H1 (cell line): ENCODE results near the gene FAIM2. TPM values are rescaled to one million over a fixed set of nuclear protein-coding genes. Genes with fewer than 3 reads are reported as not detected.
"Not testable (repeated sequence)": the region's sequence is repeated elsewhere in the genome, so short reads cannot be mapped to it uniquely, and the experiment has no call there.

Source experiments
- CTCF ChIA-PET: fragments of 300-600 bp; sonication (Branson Sonifier 250); formaldehyde crosslinking; loops from one replicate; lab custom pipeline; 2021; ENCODE audit not compliant: partially characterized antibody; lab: Charles Lee
- POLR2A ChIA-PET: fragments of 300-600 bp; sonication (Branson Sonifier 250); formaldehyde crosslinking; loops from one replicate; lab custom pipeline; 2021; ENCODE audit warnings: inconsistent platforms; ENCODE audit not compliant: partially characterized antibody; lab: Charles Lee
- DNase-seq, 2 experiments: peaks; one replicate each; pipeline versions ENCODE4 v3.0.0 to v3.0.0-alpha.2; 2010 to 2022; ENCODE audit warnings: low spot score in 2 of 2, low read depth in 1 of 2, mixed read lengths in 1 of 2
- FAIRE-seq: peaks from 2 replicates; lab custom pipeline; 2011; peaks lifted over from hg19 to GRCh38; lab: Jason Lieb, UNC
- H2AFZ ChIP-seq: 2 replicates; pipeline ENCODE4 v1.8.1; 2012; ENCODE audit warnings: low read length, inconsistent platforms
- H2AK5ac ChIP-seq: 2 replicates; pipeline ENCODE4 v1.6.1; 2013; ENCODE audit warnings: low read depth, low read length
- H2BK120ac ChIP-seq: replicated peaks from 2 replicates; pipeline ENCODE3; 2013; ENCODE audit warnings: low read depth, low read length, inconsistent platforms
- H2BK12ac ChIP-seq: 2 replicates; pipeline ENCODE4 v1.6.1; 2013; ENCODE audit warnings: low read depth, low read length
- H2BK15ac ChIP-seq: 2 replicates; pipeline ENCODE4 v1.6.1; 2013; ENCODE audit warnings: low read length
- H2BK20ac ChIP-seq: 2 replicates; pipeline ENCODE4 v1.6.1; 2013; ENCODE audit warnings: low read length
- H2BK5ac ChIP-seq: 2 replicates; pipeline ENCODE4 v1.6.1; 2013; ENCODE audit warnings: low read depth, low read length
- H3K14ac ChIP-seq: 2 replicates; pipeline ENCODE4 v1.6.1; 2013; ENCODE audit warnings: inconsistent platforms; ENCODE audit not compliant: insufficient read length
- H3K18ac ChIP-seq: 2 replicates; pipeline ENCODE4 v1.6.1; 2013; ENCODE audit warnings: low read length; ENCODE audit errors: extremely low read depth
- H3K23ac ChIP-seq: 2 replicates; pipeline ENCODE4 v1.6.1; 2013; ENCODE audit warnings: inconsistent platforms; ENCODE audit not compliant: insufficient read length
- H3K23me2 ChIP-seq: 2 replicates; pipeline ENCODE4 v1.6.1; 2013; ENCODE audit warnings: low read depth, low read length
- H3K27ac ChIP-seq: 2 replicates; pipeline ENCODE4 v1.6.1; 2011; ENCODE audit warnings: low read depth, low read length, inconsistent platforms
- H3K27me3 ChIP-seq, 4 experiments: replicated peaks in 1 of 4; 1 replicate in 1 of 4; 2 replicates in 3 of 4; pipeline versions ENCODE4 v1.6.1 to v1.8.1; 2011 to 2013; ENCODE audit warnings: low read length in 3 of 4, mild to moderate bottlenecking in 3 of 4, inconsistent platforms in 2 of 4, mixed read lengths in 2 of 4, moderate library complexity in 1 of 4; ENCODE audit not compliant: control insufficient read depth in 3 of 4, insufficient read depth in 3 of 4; ENCODE audit errors: extremely low read depth in 1 of 4
- H3K36me3 ChIP-seq, 4 experiments: 2 replicates each; pipeline versions ENCODE4 v1.6.1 to v1.8.1; 2011 to 2013; ENCODE audit warnings: mild to moderate bottlenecking in 4 of 4, low read length in 3 of 4, moderate library complexity in 2 of 4, control low read depth in 1 of 4, inconsistent platforms in 1 of 4; ENCODE audit not compliant: insufficient read depth in 4 of 4, control insufficient read depth in 2 of 4
- H3K4ac ChIP-seq: replicated peaks from 2 replicates; pipeline ENCODE3; 2013; ENCODE audit warnings: low read length, low read depth, mixed read lengths, inconsistent platforms; ENCODE audit not compliant: insufficient read length
- H3K4me1 ChIP-seq, 4 experiments: replicated peaks in 1 of 4; 1 replicate in 1 of 4; 2 replicates in 3 of 4; pipeline versions ENCODE4 v1.6.1 to v1.8.1; 2011 to 2013; ENCODE audit warnings: low read length in 3 of 4, inconsistent platforms in 2 of 4, mixed read lengths in 1 of 4; ENCODE audit not compliant: insufficient read depth in 4 of 4, control insufficient read depth in 3 of 4
- H3K4me2 ChIP-seq, 2 experiments: 2 replicates each; pipeline versions ENCODE4 v1.6.1 to v1.8.1; 2011 to 2013; ENCODE audit warnings: low read depth in 2 of 2, low read length in 2 of 2, control low read depth in 1 of 2, inconsistent platforms in 1 of 2, mild to moderate bottlenecking in 1 of 2; ENCODE audit not compliant: insufficient read depth in 1 of 2
- H3K4me3 ChIP-seq, 4 experiments: fragments of 200-600, 300-600 bp in 1 of 4; sonication (generic), shearing (Covaris generic), sonication (Bioruptor Twin) in 1 of 4; 2 replicates each; pipeline versions ENCODE4 v1.5.1 to v1.8.1; 2011 to 2016; ENCODE audit warnings: low read length in 4 of 4, low read depth in 3 of 4, control low read depth in 2 of 4, inconsistent platforms in 2 of 4, mild to moderate bottlenecking in 2 of 4, mixed read lengths in 1 of 4, moderate library complexity in 1 of 4; ENCODE audit not compliant: insufficient read depth in 2 of 4; ENCODE audit errors: extremely low read depth in 1 of 4
- H3K56ac ChIP-seq: replicated peaks from 2 replicates; pipeline ENCODE3; 2013; ENCODE audit warnings: low read depth, mild to moderate bottlenecking, mixed read lengths, low read length, inconsistent platforms; ENCODE audit not compliant: insufficient read length
- H3K79me1 ChIP-seq: 2 replicates; pipeline ENCODE4 v1.6.1; 2013; ENCODE audit warnings: low read depth, low read length, control low read depth
- H3K79me2 ChIP-seq, 2 experiments: 2 replicates each; pipeline versions ENCODE4 v1.6.1 to v1.8.1; 2012 to 2013; ENCODE audit warnings: low read length in 2 of 2, mild to moderate bottlenecking in 2 of 2, inconsistent platforms in 1 of 2; ENCODE audit not compliant: insufficient read depth in 2 of 2, control insufficient read depth in 1 of 2
- H3K9ac ChIP-seq, 4 experiments: replicated peaks in 1 of 4; 1 replicate in 1 of 4; 2 replicates in 3 of 4; pipeline versions ENCODE4 v1.6.1 to v1.8.1; 2011 to 2013; ENCODE audit warnings: low read depth in 3 of 4, low read length in 3 of 4, control low read depth in 2 of 4, mild to moderate bottlenecking in 2 of 4, moderate library complexity in 2 of 4, inconsistent platforms in 1 of 4; ENCODE audit errors: extremely low read depth in 1 of 4
- H3K9me3 ChIP-seq, 2 experiments: 2 replicates each; pipeline versions ENCODE4 v1.6.1 to v1.8.1; 2012 to 2013; ENCODE audit warnings: mild to moderate bottlenecking in 2 of 2, moderate library complexity in 2 of 2, control low read depth in 1 of 2, inconsistent platforms in 1 of 2, low read depth in 1 of 2, low read length in 1 of 2, mixed read lengths in 1 of 2; ENCODE audit not compliant: insufficient read depth in 2 of 2
- H4K20me1 ChIP-seq, 2 experiments: replicated peaks in 1 of 2; 2 replicates each; pipeline versions ENCODE3 to v1.8.1; 2011 to 2013; ENCODE audit warnings: inconsistent platforms in 2 of 2, low read length in 2 of 2, mild to moderate bottlenecking in 1 of 2; ENCODE audit not compliant: insufficient read depth in 2 of 2, control insufficient read depth in 1 of 2
- H4K5ac ChIP-seq: 2 replicates; pipeline ENCODE4 v1.6.1; 2013; ENCODE audit warnings: low read length, low read depth, mixed read lengths, inconsistent platforms; ENCODE audit not compliant: insufficient read length
- H4K8ac ChIP-seq: 2 replicates; pipeline ENCODE4 v1.8.0; 2013; ENCODE audit warnings: mild to moderate bottlenecking, moderate library complexity, low read length, inconsistent platforms; ENCODE audit not compliant: insufficient read depth; ENCODE audit errors: extremely low read depth
- H4K91ac ChIP-seq: replicated peaks from 2 replicates; pipeline ENCODE3; 2013; ENCODE audit warnings: low read length, mixed read lengths, inconsistent platforms; ENCODE audit not compliant: insufficient read length
- WGBS, 2 experiments: shearing (Covaris generic) in 1 of 2; methylation state at CpG; one replicate each; pipeline versions ENCODE4 v1.1.6 to v1.1.7; 2013 to 2015; ENCODE audit warnings: low lambda C conversion rate in 2 of 2, mixed read lengths in 2 of 2, inconsistent platforms in 1 of 2, low coverage in 1 of 2, missing lambda C conversion rate in 1 of 2; ENCODE audit not compliant: insufficient replicate concordance in 2 of 2, insufficient coverage in 1 of 2, insufficient read length in 1 of 2; ENCODE audit errors: extremely low coverage in 1 of 2, missing lambda C conversion rate in 1 of 2; 5-methylcytosine and 5-hydroxymethylcytosine counted together
- polyA plus RNA-seq, 7 experiments: library from polyadenylated mRNA; depleted of rRNA in 3 of 7; stranded (reverse) in 5 of 7; unstranded in 2 of 7; fragments of >200 nt in 5 of 7; fragments of 200-250 nt in 2 of 7; gene quantifications; 1 replicate in 5 of 7; 2 replicates in 1 of 7; 4 replicates in 1 of 7; pipeline versions ENCODE4 v1.2.1 to v1.2.3, GENCODE V29; 2011 to 2013; ENCODE audit warnings: missing spikeins in 2 of 7, mixed read lengths in 2 of 7
- total RNA-seq: library from RNA; stranded (reverse); fragmentation: NEBNext Ultra II Directional; extraction: Animal tissue kit (Norgen Biotek cat#: 25700); gene quantifications from 2 replicates; pipeline ENCODE4 v1.2.1, GENCODE V29; 2021

Gene FAIM2
- total and polyA plus RNA-seq, 2 of the 8 experiments (the other 6 are each of a cell fraction or from before 2014, with no cell fraction given) = 0.89 to 1.3 TPM

GRCh38 chr12:49860921-49861320 is 42.8 kb downstream of the FAIM2 start:
- H3K36me3 ChIP-seq, H3K79me2 ChIP-seq, DNase-seq, H3K27me3 ChIP-seq, H4K91ac ChIP-seq, H2AK5ac ChIP-seq, H3K23ac ChIP-seq, H2AFZ ChIP-seq, H2BK12ac ChIP-seq, H3K23me2 ChIP-seq, H3K14ac ChIP-seq, CTCF ChIA-PET, H3K56ac ChIP-seq, H2BK15ac ChIP-seq, H3K9me3 ChIP-seq, H3K27ac ChIP-seq, H3K4ac ChIP-seq, H2BK120ac ChIP-seq, H3K9ac ChIP-seq, H2BK5ac ChIP-seq, H3K4me1 ChIP-seq, H3K18ac ChIP-seq, H4K8ac ChIP-seq, H3K4me2 ChIP-seq, H2BK20ac ChIP-seq, H4K20me1 ChIP-seq, H3K79me1 ChIP-seq, H4K5ac ChIP-seq, H3K4me3 ChIP-seq, POLR2A ChIA-PET, FAIRE-seq: not testable (repeated sequence)
- no CpG with 5 or more reads among the region's 31 CpGs for WGBS, 2 experiments

DNA sequence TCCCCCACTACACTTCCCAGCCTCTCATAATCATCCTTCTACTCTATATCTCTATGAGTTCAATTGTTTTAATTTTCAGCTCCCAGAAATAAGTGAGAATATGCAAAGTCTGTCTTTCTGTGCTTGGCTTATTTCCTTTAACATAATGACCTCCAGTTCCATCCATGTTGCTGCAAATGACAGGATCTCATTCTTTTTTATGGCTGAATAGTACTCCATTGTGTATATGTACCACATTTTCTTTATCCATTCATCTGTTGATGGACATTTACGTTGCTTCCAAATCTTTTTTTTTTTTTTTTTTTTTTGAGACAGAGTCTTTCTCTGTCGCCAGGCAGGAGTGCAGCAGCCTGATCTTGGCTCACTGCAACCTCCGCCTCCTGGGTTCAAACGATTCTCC is 47.8 kb downstream of the FAIM2 start:
- H3K4me3 ChIP-seq, POLR2A ChIA-PET, H2AFZ ChIP-seq, H2BK15ac ChIP-seq, H4K20me1 ChIP-seq, H3K4ac ChIP-seq, H3K9me3 ChIP-seq, H3K4me2 ChIP-seq, H3K79me1 ChIP-seq, H3K36me3 ChIP-seq, H3K4me1 ChIP-seq, H3K27ac ChIP-seq, FAIRE-seq, H3K9ac ChIP-seq, H2BK12ac ChIP-seq, H3K23ac ChIP-seq, H2AK5ac ChIP-seq, H4K8ac ChIP-seq, DNase-seq, H3K14ac ChIP-seq, H4K91ac ChIP-seq, H3K56ac ChIP-seq, H2BK20ac ChIP-seq, H3K18ac ChIP-seq, H3K79me2 ChIP-seq, H4K5ac ChIP-seq, H3K23me2 ChIP-seq, H2BK5ac ChIP-seq, H3K27me3 ChIP-seq, H2BK120ac ChIP-seq: not testable (repeated sequence)
- CTCF ChIA-PET = interaction anchor here (0.7 to 4.6 kb wide), 3 partner anchors 11 to 24 kb away, joined by 4 to 18 read pairs (median 4); partner anchors contain the start of gene BCDIN3D
- 89% methylated on average over 3 of the region's 4 CpGs; no CpG with 5 or more reads in 1 of the 2 experiments for WGBS, 2 experiments
